ENCODE results near the gene LZTFL1. TPM values are rescaled to one million over a fixed set of nuclear protein-coding genes. Genes with fewer than 3 reads are reported as not detected.

Gene LZTFL1
- total and polyA plus RNA-seq, 2 experiments from 2014 or later = 6.3 to 13.9 TPM

- TF ChIP-seq ZNF462 (CRISPR knock-in tag; IDR thresholded peaks at IDR 0.05) (no peak), POLR2AphosphoS5 (IDR thresholded peaks at IDR 0.05; ENCODE audit: low read depth) (no peak)
Measured at GRCh38 chr3:45792516-45793172, 49.3 kb downstream of the LZTFL1 start (continued).

GRCh38 chr3:45792036-45792435, 49.9 kb downstream of the LZTFL1 start:
- Mint-ChIP-seq H3K4me3 (no peak overlapping the region), H3K27me3 (ENCODE audit: insufficient read depth, low read depth, poor library complexity) (peaks cover 22% of the 10 kb centered on the region), H3K36me3 (ENCODE audit: low read depth) (peaks cover 8% of the 10 kb centered on the region; the same call in 1 of the 3 replicates), H3K4me1 (peaks cover 12% of the 10 kb centered on the region), H3K9me3 (peaks cover 20% of the 10 kb centered on the region; the same call in 2 of the 3 replicates), H3K27ac (no peak overlapping the region)
- Histone ChIP-seq H3K4me1 (ENCODE audit: insufficient read depth) (peaks cover 9% of the 10 kb centered on the region), H3K9me2 (ENCODE audit: insufficient read depth) (no peaks in the 10 kb centered on the region), H3F3A (replicated peaks; ENCODE audit: low read depth) (no peaks in the 10 kb centered on the region), H3K79me2 (replicated peaks; ENCODE audit: insufficient read depth) (no peaks in the 10 kb centered on the region), H3K27me3 (ENCODE audit: insufficient read depth) (peaks cover 40% of the 10 kb centered on the region), H3K36me3 (ENCODE audit: insufficient read depth) (no peaks in the 10 kb centered on the region), H3K4me3 (no peak overlapping the region), H2AFZ (no peak overlapping the region), H3K4me2 (no peak overlapping the region), H3K27ac (ENCODE audit: low read depth) (no peak overlapping the region), H4K20me1 (replicated peaks; ENCODE audit: insufficient read depth) (no peaks in the 10 kb centered on the region)
- no peak for DNase-seq (ENCODE audit: low spot score)
- no peak for ATAC-seq
- TF ChIP-seq REST (IDR thresholded peaks at IDR 0.05; ENCODE audit: unreplicated experiment) (no peak), ETS1 (IDR thresholded peaks at IDR 0.05) (no peak), NANOG (IDR thresholded peaks at IDR 0.05; ENCODE audit: borderline replicate concordance) (no peak), JUNB (IDR thresholded peaks at IDR 0.05; ENCODE audit: unreplicated experiment) (no peak)

All from GM23338 (cell line).